SK-N-SH treated with all-trans-retinoic acid at 6 μM for 48 hours (cell line): ENCODE data around the gene SH3PXD2A.

ENCODE experiments used
- ATAC-seq: fragments of 200-7000 bp; cut with Tn5 transposase; 3 replicates; pipeline ENCODE4 v1.9.1; 2020; ENCODE audit warnings: mild to moderate bottlenecking, moderate library complexity
- ESRRG ChIP-seq: fragments of 250-450 bp; sonication (Bioruptor Pico); IDR thresholded peaks from 2 replicates; pipeline ENCODE4 v1.6.1; 2021; ENCODE audit warnings: mild to moderate bottlenecking
- GLIS3 ChIP-seq: fragments of 250-450 bp; sonication (Bioruptor Pico); IDR thresholded peaks from 2 replicates; pipeline ENCODE4 v1.5.0; 2020; ENCODE audit warnings: mild to moderate bottlenecking, moderate library complexity
- ISL1 ChIP-seq: fragments of 250-450 bp; sonication (Bioruptor Pico); IDR thresholded peaks from 2 replicates; pipeline ENCODE4 v2.1.2; 2022; ENCODE audit warnings: mild to moderate bottlenecking, moderate library complexity
- OSR1 ChIP-seq: fragments of 250-450 bp; sonication (Bioruptor Pico); IDR thresholded peaks from 2 replicates; pipeline ENCODE4 v1.8.0; 2022; ENCODE audit warnings: moderate library complexity, mild to moderate bottlenecking, inconsistent platforms
- RARB ChIP-seq: fragments of 250-450 bp; sonication (Bioruptor Pico); IDR thresholded peaks from 2 replicates; pipeline ENCODE4 v1.8.0; 2021; ENCODE audit warnings: mild to moderate bottlenecking, moderate library complexity
- SNAI2 ChIP-seq: fragments of 250-450 bp; sonication (Bioruptor Pico); IDR thresholded peaks from 2 replicates; pipeline ENCODE4 v1.5.0; 2020; ENCODE audit warnings: mild to moderate bottlenecking, moderate library complexity
- TCF4 ChIP-seq: fragments of 250-450 bp; sonication (Bioruptor Pico); IDR thresholded peaks from 2 replicates; pipeline ENCODE4 v1.8.0; 2021; ENCODE audit warnings: mild to moderate bottlenecking, moderate library complexity, borderline replicate concordance
- TOX ChIP-seq: fragments of 250-450 bp; sonication (Bioruptor Pico); IDR thresholded peaks from 2 replicates; pipeline ENCODE4 v1.8.0; 2021; ENCODE audit warnings: mild to moderate bottlenecking, moderate library complexity, borderline replicate concordance
- ZC3H10 ChIP-seq: fragments of 250-450 bp; sonication (Bioruptor Pico); IDR thresholded peaks from 2 replicates; pipeline ENCODE4 v1.5.1; 2021; ENCODE audit warnings: mild to moderate bottlenecking, moderate library complexity
- ZFP3 ChIP-seq: fragments of 250-450 bp; sonication (Bioruptor Pico); IDR thresholded peaks from 2 replicates; pipeline ENCODE4 v1.5.0; 2020; ENCODE audit warnings: mild to moderate bottlenecking, moderate library complexity
- ZFP30 ChIP-seq: fragments of 450-650 bp; formaldehyde crosslinking; IDR thresholded peaks from 2 replicates; pipeline ENCODE4 v1.5.0; 2022; ENCODE audit warnings: mild to moderate bottlenecking, moderate library complexity
- ZNF70 ChIP-seq: fragments of 450-650 bp; formaldehyde crosslinking; IDR thresholded peaks from 2 replicates; pipeline ENCODE4 v1.5.0; 2020; ENCODE audit warnings: mild to moderate bottlenecking, moderate library complexity
- ZNF8 ChIP-seq: fragments of 450-650 bp; formaldehyde crosslinking; IDR thresholded peaks from 2 replicates; pipeline ENCODE4 v1.5.0; 2020; ENCODE audit warnings: mild to moderate bottlenecking, moderate library complexity
- TF ChIP-seq, protein P1 (sequence below): fragments of 250-450 bp; sonication (Bioruptor Pico); IDR thresholded peaks from 2 replicates; pipeline ENCODE4 v1.8.0; 2021; ENCODE audit warnings: low read depth, mild to moderate bottlenecking, moderate library complexity, borderline replicate concordance
- TF ChIP-seq, protein P2 (sequence below): fragments of 250-450 bp; sonication (Bioruptor Pico); IDR thresholded peaks from 2 replicates; pipeline ENCODE4 v1.5.1; 2021; ENCODE audit warnings: mild to moderate bottlenecking, moderate library complexity
- TF ChIP-seq, protein P3 (sequence below): fragments of 250-450 bp; sonication (Bioruptor Pico); IDR thresholded peaks from 2 replicates; pipeline ENCODE4 v1.5.1; 2020; ENCODE audit warnings: low read depth, mild to moderate bottlenecking, moderate library complexity
- TF ChIP-seq, protein P4 (sequence below): fragments of 250-450 bp; sonication (Bioruptor Pico); IDR thresholded peaks from 2 replicates; pipeline ENCODE4 v1.8.0; 2020; ENCODE audit warnings: mild to moderate bottlenecking, moderate library complexity, borderline replicate concordance

Gene SH3PXD2A

DNA sequence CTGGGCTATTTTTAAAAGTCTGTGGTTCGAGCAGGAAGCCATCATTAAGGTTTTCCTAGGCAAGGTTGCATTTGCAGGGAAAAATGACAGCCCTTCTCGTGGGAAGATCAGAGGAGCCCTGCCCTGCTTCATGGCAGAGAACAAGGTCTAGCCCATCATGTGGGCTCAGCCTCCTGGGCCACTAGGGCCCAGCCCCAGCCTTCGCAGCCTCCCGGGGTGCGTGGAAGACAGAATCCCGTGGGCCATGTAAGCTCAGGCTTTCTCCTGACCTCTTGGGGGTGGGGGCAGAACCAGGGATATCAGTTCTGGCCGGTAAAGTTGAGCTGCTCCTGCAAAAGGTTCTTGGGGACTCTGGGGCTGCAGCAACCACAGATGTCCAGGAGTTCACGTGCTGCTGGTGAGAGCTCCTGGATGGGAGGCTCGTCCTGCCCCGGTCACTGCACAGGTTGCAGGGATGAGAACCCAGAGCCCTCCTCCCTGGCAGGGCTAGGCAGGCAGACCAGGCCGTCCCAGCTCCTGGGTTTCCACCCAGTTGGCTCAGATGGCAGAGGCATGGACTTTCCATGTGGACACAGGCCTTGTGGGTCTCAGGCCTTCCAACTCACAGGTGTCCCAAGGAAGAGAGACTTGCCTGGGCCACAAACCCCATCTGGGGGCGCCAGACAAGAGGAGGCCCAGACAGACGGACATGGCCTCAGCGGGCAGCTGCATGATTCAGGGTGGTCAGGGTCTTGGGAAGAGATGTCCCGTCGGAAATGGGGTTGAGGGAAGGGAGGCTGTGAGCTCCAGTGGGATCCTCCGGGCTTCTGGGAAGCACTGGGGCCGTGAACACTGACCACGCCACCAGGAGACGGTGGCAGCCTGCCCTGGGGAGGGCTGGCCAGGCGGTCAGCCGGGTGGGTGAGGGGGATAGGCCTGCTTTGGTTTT, 235.7 kb downstream of the SH3PXD2A start (continued):
- TF ChIP-seq ZNF70 (no peak), ZFP3 (CRISPR knock-in tag) (no peak), GLIS3 (CRISPR knock-in tag) (no peak), OSR1 (CRISPR knock-in tag) (no peak), TOX (CRISPR knock-in tag) (no peak), ZFP30 (CRISPR knock-in tag) (no peak)

DNA sequence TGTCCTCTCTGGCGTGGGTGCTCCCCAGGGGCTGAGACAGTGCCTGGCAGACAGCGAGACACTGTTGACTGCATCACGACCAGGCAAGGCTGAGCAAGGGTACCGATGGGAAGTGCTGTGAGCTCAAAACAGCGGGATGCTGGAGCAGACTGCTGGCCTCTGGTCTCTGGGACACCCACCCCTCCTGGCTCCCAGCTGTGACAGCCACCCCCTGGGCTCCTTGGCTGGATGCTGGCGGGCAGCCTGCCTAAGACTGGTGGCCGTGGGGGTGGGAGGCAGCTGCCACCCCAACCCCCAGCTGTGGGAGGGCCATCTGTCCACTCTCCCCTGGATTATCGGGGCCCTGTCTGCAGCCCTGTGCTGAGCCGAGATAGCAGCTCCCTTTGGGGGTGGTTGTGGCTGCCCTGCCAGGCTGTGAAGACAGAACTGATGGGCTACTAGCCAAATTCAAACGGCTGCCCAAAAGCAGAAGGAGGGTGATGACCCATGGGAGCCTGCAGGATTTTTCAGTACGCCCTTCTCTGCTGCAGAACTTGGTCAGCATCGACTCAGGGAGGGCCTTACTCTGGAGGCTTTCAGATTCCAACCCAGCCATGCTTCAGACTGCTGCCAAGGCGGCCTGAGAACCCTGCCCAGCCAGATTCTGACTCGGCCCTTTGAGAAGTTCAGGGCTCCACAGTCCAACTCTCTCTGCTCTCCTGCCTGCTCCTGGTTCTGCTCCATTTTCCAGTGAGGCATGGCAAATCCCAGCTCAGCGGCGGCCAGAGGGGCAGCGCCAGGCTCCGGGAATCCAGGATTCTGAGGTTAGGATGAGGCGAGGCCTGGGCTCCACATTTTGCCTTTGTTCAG, 236.6 kb downstream of the SH3PXD2A start:
- peak; percentile 63 for ATAC-seq
- peak; percentile 73; the same call in 1 of the 2 replicates for TF ChIP-seq TCF4 (CRISPR knock-in tag)
- no peak for TF ChIP-seq ZC3H10

DNA sequence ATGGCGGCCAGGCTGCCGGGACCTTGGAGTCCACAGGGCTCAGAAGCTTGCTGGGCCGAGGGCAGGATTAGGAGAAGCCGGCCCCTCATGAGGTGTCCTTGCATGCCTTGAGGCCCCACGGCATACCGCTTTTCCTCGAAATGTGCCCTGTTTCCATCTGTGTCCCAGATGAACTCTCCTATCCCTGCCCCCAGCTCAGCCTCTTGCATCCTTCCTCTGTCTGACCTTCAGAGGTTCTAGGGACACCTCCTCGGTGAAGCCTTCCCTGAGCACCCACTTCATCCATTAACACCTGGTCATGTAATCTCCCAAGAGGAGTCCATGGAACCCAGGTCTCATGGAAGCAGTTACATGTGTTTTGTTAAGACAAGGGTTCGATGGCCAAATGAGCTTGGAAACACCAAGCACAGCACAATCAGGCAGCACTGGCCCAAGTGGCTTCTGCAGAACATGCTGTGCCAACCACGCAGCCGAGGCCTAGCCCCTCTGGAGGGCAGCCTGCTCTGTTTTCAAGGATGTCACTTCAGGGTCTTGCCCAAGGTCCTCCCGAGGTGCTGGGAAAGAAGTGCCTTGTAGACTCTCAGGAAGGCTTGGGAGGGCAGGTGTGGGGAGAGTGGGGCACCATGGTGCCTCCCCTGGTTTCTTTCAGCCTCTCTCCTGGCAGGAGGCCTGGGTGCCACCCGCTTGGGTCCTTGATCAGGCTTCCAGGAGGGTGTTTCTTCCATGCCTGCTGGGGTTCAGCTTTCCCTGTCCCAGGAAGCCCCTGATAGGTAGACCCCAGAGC, 237.6 kb downstream of the SH3PXD2A start:
- no peak for TF ChIP-seq ZNF8 (CRISPR knock-in tag)
- TF ChIP-seq, protein P1, sequence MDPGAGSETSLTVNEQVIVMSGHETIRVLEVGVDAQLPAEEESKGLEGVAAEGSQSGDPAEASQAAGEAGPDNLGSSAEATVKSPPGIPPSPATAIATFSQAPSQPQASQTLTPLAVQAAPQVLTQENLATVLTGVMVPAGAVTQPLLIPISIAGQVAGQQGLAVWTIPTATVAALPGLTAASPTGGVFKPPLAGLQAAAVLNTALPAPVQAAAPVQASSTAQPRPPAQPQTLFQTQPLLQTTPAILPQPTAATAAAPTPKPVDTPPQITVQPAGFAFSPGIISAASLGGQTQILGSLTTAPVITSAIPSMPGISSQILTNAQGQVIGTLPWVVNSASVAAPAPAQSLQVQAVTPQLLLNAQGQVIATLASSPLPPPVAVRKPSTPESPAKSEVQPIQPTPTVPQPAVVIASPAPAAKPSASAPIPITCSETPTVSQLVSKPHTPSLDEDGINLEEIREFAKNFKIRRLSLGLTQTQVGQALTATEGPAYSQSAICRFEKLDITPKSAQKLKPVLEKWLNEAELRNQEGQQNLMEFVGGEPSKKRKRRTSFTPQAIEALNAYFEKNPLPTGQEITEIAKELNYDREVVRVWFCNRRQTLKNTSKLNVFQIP (CRISPR knock-in tag): no peak
- no peak for TF ChIP-seq ESRRG (CRISPR knock-in tag)
- no peak for TF ChIP-seq OSR1 (CRISPR knock-in tag)
- TF ChIP-seq, protein P2, sequence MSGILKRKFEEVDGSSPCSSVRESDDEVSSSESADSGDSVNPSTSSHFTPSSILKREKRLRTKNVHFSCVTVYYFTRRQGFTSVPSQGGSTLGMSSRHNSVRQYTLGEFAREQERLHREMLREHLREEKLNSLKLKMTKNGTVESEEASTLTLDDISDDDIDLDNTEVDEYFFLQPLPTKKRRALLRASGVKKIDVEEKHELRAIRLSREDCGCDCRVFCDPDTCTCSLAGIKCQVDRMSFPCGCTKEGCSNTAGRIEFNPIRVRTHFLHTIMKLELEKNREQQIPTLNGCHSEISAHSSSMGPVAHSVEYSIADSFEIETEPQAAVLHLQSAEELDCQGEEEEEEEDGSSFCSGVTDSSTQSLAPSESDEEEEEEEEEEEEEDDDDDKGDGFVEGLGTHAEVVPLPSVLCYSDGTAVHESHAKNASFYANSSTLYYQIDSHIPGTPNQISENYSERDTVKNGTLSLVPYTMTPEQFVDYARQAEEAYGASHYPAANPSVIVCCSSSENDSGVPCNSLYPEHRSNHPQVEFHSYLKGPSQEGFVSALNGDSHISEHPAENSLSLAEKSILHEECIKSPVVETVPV (CRISPR knock-in tag): no peak
- TF ChIP-seq RARB (CRISPR knock-in tag): no peak
- no peak for ATAC-seq

DNA sequence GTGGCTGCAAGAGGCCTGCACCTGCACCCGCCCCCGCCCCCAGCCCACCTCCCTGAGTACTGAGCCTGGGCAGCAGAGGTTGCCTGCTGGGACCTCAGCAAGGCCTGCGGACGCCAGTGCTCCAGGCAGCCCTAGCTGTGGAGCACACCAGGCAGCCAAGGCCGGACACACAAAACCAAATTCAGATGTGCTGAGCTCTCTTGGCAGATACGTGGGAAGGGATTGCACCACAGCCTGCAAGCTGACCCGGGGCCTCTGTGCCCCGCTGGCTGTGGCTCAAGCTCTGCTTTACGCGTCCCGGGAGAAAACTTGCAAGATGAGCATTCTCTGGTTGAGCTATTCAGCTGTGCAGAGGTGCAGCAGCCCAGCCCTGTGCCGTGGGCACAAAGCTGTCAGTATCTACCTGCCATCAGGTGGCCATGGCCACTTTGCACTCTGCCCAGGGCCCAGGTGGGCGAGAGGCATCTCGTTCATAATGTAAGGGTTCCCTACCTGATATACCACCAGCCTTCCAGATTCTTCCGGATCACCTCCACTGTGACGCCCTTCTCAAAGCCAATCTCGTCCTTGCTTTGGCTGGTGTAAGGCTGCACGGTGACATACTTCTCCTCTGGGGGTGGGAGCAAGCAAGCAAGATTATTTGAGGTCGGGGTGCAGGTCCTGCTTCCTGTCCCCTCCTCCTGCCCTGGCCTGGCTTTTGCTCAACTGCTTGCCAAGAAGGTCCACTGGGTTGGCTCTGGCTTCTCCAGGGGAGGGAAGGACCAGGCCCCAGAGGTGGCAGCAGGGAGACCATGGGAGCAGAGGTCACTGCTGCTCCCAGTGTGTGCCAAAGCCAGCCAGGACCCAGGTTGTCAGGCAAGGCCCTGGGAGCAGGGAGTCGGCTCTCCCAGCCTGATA, 238.4 kb downstream of the SH3PXD2A start:
- no peak for ATAC-seq
- TF ChIP-seq ISL1 (CRISPR knock-in tag): no peak
- no peak for TF ChIP-seq ESRRG (CRISPR knock-in tag)
- no peak for TF ChIP-seq ZC3H10
- TF ChIP-seq SNAI2: no peak
- TF ChIP-seq, protein P3, sequence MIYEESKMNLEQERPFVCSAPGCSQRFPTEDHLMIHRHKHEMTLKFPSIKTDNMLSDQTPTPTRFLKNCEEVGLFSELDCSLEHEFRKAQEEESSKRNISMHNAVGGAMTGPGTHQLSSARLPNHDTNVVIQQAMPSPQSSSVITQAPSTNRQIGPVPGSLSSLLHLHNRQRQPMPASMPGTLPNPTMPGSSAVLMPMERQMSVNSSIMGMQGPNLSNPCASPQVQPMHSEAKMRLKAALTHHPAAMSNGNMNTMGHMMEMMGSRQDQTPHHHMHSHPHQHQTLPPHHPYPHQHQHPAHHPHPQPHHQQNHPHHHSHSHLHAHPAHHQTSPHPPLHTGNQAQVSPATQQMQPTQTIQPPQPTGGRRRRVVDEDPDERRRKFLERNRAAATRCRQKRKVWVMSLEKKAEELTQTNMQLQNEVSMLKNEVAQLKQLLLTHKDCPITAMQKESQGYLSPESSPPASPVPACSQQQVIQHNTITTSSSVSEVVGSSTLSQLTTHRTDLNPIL: no peak
- TF ChIP-seq ZFP30 (CRISPR knock-in tag): no peak
- no peak for TF ChIP-seq GLIS3 (CRISPR knock-in tag)

DNA sequence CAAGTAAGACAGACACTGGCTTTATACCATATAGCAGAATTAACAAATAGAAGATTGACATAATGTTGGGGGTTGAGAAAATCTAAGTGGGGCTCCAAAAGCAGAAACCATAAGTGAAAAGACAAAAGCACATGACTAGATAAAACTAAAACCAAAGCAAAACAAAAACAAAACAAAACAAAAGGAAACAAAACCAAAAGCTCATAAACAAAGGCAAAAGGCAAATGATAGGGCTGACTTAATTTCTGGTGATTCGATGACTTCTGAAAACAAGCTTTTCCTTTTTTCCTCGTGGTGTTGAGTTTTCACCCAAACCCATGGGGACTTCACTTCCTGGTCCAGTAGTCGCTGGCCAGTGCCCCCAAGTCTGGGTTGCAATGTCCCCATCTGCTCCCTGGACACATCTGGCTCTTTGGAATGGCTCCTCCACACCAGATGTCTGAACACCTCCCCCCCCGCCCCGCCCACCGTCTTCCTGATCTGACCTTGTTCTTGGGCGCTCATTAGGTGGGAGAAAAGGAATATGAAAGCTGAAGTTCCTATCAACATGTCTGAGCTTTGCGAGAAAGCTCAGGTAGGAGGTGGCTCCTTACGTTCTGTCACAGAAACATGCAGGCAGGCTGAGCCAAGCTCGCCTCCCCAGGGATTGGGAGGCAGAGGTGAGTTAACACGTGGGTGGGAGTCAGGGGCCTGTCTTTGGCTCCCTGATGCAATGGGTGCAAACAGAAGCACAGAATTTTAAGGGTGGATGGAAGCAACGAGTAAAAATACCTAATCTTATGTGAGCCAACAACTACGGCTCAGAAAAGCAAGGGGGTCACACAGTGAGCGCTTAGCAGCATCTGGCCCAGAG, 240.8 kb downstream of the SH3PXD2A start:
- no peak for ATAC-seq
- TF ChIP-seq OSR1 (CRISPR knock-in tag) (no peak), ZNF70 (no peak), GLIS3 (CRISPR knock-in tag) (no peak), SNAI2 (no peak), RARB (CRISPR knock-in tag) (no peak)
- TF ChIP-seq, protein P3: no peak
- TF ChIP-seq, protein P4, sequence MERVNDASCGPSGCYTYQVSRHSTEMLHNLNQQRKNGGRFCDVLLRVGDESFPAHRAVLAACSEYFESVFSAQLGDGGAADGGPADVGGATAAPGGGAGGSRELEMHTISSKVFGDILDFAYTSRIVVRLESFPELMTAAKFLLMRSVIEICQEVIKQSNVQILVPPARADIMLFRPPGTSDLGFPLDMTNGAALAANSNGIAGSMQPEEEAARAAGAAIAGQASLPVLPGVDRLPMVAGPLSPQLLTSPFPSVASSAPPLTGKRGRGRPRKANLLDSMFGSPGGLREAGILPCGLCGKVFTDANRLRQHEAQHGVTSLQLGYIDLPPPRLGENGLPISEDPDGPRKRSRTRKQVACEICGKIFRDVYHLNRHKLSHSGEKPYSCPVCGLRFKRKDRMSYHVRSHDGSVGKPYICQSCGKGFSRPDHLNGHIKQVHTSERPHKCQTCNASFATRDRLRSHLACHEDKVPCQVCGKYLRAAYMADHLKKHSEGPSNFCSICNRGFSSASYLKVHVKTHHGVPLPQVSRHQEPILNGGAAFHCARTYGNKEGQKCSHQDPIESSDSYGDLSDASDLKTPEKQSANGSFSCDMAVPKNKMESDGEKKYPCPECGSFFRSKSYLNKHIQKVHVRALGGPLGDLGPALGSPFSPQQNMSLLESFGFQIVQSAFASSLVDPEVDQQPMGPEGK (CRISPR knock-in tag): no peak
